RWPE2 (cell line): ENCODE measurements around the gene TBCK.

Source experiments
- ATAC-seq: fragments of 200-7000 bp; cut with Tn5 transposase; 3 replicates; pipeline ENCODE4 v1.9.1; 2021; ENCODE audit warnings: low read depth
- DNase-seq: peaks from one replicate; pipeline ENCODE4 v3.0.0-alpha.2; 2020; ENCODE audit warnings: low spot score
- H3K27ac ChIP-seq: fragments of 450-650 bp; 2 replicates; pipeline ENCODE4 v1.5.1; 2017; ENCODE audit warnings: mild to moderate bottlenecking; ENCODE audit not compliant: poor library complexity, severe bottlenecking
- H3K27me3 ChIP-seq: fragments of 250-450 bp; sonication (Bioruptor Pico); 2 replicates; pipeline ENCODE4 v1.5.1; 2021; ENCODE audit warnings: mild to moderate bottlenecking, moderate library complexity; ENCODE audit not compliant: insufficient read depth, poor library complexity, severe bottlenecking
- H3K36me3 ChIP-seq: fragments of 250-450 bp; sonication (Bioruptor Pico); 2 replicates; pipeline ENCODE4 v1.5.1; 2020; ENCODE audit warnings: low read depth, mild to moderate bottlenecking, moderate library complexity
- H3K4me1 ChIP-seq: fragments of 250-450 bp; sonication (Bioruptor Pico); 2 replicates; pipeline ENCODE4 v1.5.1; 2021; ENCODE audit warnings: mild to moderate bottlenecking, moderate library complexity; ENCODE audit not compliant: insufficient read depth, poor library complexity, severe bottlenecking
- H3K4me3 ChIP-seq: fragments of 250-450 bp; sonication (Bioruptor Pico); 2 replicates; pipeline ENCODE4 v1.5.1; 2021; ENCODE audit warnings: mild to moderate bottlenecking, moderate library complexity; ENCODE audit not compliant: severe bottlenecking
- H3K9me3 ChIP-seq: fragments of 250-450 bp; sonication (Bioruptor Pico); 2 replicates; pipeline ENCODE4 v1.5.1; 2021; ENCODE audit warnings: mild to moderate bottlenecking, moderate library complexity; ENCODE audit not compliant: severe bottlenecking
- TF ChIP-seq, protein P1 (sequence below): fragments of 450-650 bp; IDR thresholded peaks from one replicate; pipeline ENCODE4 v1.5.1; 2017; ENCODE audit warnings: mild to moderate bottlenecking, moderate library complexity; ENCODE audit not compliant: poor library complexity, severe bottlenecking

TBCK gene

DNA sequence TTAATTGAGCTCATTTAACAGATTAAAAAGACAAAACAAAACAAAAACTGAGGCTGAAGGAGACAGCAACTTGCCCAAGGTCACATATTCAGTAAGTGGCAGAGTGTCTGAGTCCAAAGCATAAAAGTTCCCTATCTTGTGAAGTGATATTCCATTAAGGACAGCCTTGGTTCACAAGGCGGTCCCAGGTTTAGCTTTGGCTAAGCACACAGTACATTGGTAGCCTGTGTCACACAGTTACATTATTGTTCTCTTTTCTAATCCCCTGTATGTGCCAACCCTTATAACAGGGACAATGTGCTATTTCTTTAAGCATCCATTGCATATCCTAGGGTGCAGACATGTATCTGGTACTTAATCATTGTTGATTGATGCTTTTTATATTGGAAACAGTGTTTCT is 280.8 kb downstream of the TBCK start:
- no peak overlapping the region for H3K4me3 ChIP-seq
- DNase-seq (no peak), ATAC-seq (no peak)
- H3K27ac ChIP-seq: no peak overlapping the region
- TF ChIP-seq, protein P1, sequence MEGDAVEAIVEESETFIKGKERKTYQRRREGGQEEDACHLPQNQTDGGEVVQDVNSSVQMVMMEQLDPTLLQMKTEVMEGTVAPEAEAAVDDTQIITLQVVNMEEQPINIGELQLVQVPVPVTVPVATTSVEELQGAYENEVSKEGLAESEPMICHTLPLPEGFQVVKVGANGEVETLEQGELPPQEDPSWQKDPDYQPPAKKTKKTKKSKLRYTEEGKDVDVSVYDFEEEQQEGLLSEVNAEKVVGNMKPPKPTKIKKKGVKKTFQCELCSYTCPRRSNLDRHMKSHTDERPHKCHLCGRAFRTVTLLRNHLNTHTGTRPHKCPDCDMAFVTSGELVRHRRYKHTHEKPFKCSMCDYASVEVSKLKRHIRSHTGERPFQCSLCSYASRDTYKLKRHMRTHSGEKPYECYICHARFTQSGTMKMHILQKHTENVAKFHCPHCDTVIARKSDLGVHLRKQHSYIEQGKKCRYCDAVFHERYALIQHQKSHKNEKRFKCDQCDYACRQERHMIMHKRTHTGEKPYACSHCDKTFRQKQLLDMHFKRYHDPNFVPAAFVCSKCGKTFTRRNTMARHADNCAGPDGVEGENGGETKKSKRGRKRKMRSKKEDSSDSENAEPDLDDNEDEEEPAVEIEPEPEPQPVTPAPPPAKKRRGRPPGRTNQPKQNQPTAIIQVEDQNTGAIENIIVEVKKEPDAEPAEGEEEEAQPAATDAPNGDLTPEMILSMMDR: no peak
- H3K27me3 ChIP-seq: no peaks in the 10 kb centered on the region
- H3K36me3 ChIP-seq: no peaks in the 10 kb centered on the region
- H3K4me1 ChIP-seq: peaks cover 4% of the 10 kb centered on the region
- no peaks in the 10 kb centered on the region for H3K9me3 ChIP-seq

DNA sequence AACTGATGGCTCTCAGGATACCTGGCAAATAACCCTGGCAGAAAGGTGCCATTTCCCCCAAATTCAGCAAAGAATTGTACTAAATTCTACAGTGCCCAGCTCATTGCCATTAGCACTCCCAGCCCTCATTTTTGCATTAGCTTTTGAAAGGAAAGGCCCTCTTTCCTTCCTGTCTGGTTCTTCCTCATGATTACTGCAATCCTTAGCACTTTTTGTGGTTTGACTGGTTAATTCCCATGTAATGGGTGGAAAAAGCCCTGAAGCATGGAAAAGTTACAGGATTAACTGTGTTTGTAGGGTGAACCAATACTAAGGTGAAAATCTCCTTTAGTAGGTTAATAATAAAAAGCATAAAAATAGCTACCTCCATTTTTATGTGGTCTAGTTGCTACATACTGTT is 281.3 kb downstream of the TBCK start:
- no peak for DNase-seq
- Histone ChIP-seq H3K27me3 (no peaks in the 10 kb centered on the region), H3K36me3 (no peaks in the 10 kb centered on the region), H3K4me3 (no peak overlapping the region), H3K4me1 (peaks cover 4% of the 10 kb centered on the region), H3K27ac (no peak overlapping the region), H3K9me3 (no peaks in the 10 kb centered on the region)
- TF ChIP-seq, protein P1: no peak
- no peak for ATAC-seq

GRCh38 chr4:106034220-106034619 is 281.8 kb downstream of the TBCK start:
- Histone ChIP-seq H3K4me1 (peaks cover 4% of the 10 kb centered on the region), H3K36me3 (no peaks in the 10 kb centered on the region), H3K27me3 (no peaks in the 10 kb centered on the region), H3K4me3 (no peak overlapping the region), H3K27ac (no peak overlapping the region), H3K9me3 (no peaks in the 10 kb centered on the region)
- DNase-seq (no peak), ATAC-seq (peak; percentile 60)
- TF ChIP-seq, protein P1: no peak

DNA sequence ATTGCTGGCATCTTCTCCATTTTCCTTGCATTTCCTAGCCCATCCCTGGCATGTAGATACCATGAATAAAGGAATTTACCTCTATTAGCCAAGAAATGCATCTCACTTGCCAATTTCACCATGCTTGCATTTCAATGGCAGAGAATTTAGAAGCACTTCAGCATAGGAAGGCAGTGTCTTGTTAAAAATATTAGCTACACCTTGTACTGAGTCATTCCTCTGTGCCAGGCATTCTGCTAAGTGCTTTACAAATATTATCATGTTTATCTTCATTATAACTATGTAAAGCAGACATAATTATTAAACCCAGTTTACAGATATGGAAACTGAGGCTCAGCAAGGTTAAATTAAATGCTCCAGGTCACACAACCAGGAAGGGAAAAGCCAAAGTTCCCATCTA is 282.5 kb downstream of the TBCK start:
- Histone ChIP-seq H3K36me3 (no peaks in the 10 kb centered on the region), H3K9me3 (no peaks in the 10 kb centered on the region), H3K4me1 (peaks cover 4% of the 10 kb centered on the region), H3K27ac (no peak overlapping the region), H3K27me3 (no peaks in the 10 kb centered on the region), H3K4me3 (no peak overlapping the region)
- DNase-seq (no peak), ATAC-seq (peak; percentile 25; the same call in 1 of the 3 replicates)
- TF ChIP-seq, protein P1: no peak

DNA sequence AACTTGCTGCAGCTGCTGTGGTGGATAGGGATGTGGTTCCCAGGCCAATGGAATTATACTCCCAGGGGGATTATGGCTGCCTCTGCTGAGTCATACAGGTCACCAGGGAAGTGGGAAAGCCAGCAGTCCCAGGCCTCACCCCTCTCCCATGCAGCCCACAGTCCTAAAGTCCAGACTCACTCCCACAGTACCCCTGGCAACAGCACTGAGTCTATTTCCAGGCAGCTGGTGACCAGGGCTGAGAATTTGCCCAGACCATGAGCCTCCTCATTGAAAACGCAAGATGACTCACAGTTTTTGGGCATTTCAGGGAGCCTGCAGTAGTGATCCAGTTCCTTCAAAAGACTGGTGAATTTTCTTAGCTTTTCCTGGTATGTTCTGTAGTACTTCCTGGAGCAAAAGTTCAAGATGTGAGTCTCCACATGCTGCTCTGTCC is 283.1 kb downstream of the TBCK start:
- Histone ChIP-seq H3K27me3 (no peaks in the 10 kb centered on the region), H3K4me1 (peaks cover 4% of the 10 kb centered on the region), H3K36me3 (no peaks in the 10 kb centered on the region), H3K9me3 (no peaks in the 10 kb centered on the region), H3K27ac (no peak overlapping the region), H3K4me3 (no peak overlapping the region)
- no peak for ATAC-seq
- TF ChIP-seq, protein P1: no peak
- no peak for DNase-seq
